ENCODE data around the gene ZNF160. TPM values are rescaled to one million over a fixed set of nuclear protein-coding genes. Genes with fewer than 3 reads are reported as not detected.
A peak's percentile ranks its signal among the peaks of the same experiment; 100 is the strongest.

Gene ZNF160
- total RNA-seq, 1 donor from 2014 or later, result 124 TPM

GRCh38 chr19:53094754-53095575 is 8.3 kb downstream of the ZNF160 start:
- Histone ChIP-seq H3K4me1 (no peaks in the 10 kb centered on the region), H3K27me3 (no peaks in the 10 kb centered on the region), H3K9me3 (no peaks in the 10 kb centered on the region), H3K36me3 (peaks cover 13 to 47% of the 10 kb centered on the region in 2 donors), H3K4me3 (no peak overlapping the region), H3K27ac (no peak overlapping the region)
- TF ChIP-seq CTCF (IDR thresholded peaks at IDR 0.05), result no peak
- intact Hi-C loops (cut with DNase I), result no loop called here
- no peak for DNase-seq (ENCODE audit: low spot score in 2 of 2)

- no peak for DNase-seq (ENCODE audit: low spot score in 2 of 2)
- intact Hi-C loops (cut with DNase I), result no loop called here
- Histone ChIP-seq H3K4me3 (no peak overlapping the region), H3K4me1 (no peaks in the 10 kb centered on the region), H3K27ac (no peak overlapping the region), H3K27me3 (no peaks in the 10 kb centered on the region), H3K9me3 (no peaks in the 10 kb centered on the region), H3K36me3 (peaks cover 18 to 55% of the 10 kb centered on the region in 2 donors)
- TF ChIP-seq CTCF (IDR thresholded peaks at IDR 0.05), result no peak
Observed at GRCh38 chr19:53092723-53093122, 10.5 kb downstream of the ZNF160 start.

DNA sequence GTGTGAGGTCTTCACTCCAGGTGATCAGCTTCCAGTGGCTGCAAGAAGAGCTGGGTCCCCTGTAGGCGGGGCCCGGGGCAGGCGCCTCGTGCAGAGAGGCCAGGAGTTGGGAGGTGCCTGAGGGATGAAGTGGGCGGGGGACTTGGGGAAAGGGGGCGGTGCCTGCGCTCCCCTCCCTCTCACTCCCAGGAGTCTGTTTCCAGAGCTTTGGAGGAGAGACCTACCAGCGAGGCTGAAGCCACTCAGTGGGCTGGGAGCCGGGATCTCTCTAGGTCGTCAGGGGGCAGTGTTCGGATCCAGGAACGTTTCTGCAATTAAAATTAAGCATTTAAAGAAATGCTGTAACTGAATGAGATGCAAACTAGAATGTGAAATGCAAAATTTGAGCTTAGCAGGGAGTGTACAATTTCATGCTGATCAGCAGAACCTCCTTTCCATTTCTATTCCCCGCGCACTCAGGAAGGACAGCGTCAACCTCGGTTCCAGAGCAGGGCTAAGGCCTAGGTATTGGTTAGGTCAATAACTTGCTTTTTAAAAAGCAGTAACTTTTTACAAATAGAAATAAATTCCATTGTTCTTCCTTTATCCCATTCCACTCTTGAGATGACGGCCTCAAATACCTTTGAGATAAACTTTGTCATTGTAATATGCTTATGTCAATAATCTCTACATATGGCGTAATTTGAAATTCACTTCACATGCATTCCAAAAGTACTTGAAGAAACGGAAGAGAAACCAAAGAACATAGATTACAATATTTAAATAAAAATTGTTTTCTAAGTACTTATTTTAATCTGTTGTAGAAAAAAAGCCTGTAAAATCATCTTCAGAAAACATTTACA is 11.6 kb downstream of the ZNF160 start:
- Histone ChIP-seq H3K36me3 (peaks cover 24 to 60% of the 10 kb centered on the region in 2 donors), H3K9me3 (no peaks in the 10 kb centered on the region), H3K27ac (no peak overlapping the region), H3K27me3 (no peaks in the 10 kb centered on the region), H3K4me3 (no peak overlapping the region), H3K4me1 (no peaks in the 10 kb centered on the region)
- intact Hi-C loops (cut with DNase I), result no loop called here
- TF ChIP-seq CTCF (IDR thresholded peaks at IDR 0.05), result no peak
- DNase-seq (ENCODE audit: low spot score in 2 of 2), result no peak

DNA sequence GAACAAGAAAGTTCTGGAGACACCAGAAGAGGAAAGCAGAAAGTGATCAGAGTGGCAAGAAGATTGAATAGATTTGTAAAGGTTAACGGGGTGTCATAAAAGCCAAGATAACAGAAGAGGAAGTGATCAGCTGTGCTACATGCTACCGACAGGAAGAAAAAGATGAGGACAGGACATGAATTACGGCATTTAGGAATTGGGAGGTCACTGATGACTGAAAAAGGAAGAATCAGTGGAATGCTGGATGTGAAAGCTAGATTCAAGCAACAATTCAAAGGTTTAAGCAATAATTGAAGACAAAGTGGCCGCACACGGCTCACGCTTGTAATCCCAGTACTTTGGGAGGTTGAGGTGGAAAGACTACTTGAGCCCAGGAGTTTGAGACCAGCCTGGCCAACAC is 15.1 kb downstream of the ZNF160 start:
- no peaks in the 10 kb centered on the region for H3K4me1 ChIP-seq
- TF ChIP-seq CTCF (IDR thresholded peaks at IDR 0.05), result no peak
- H3K9me3 ChIP-seq, result no peaks in the 10 kb centered on the region
- intact Hi-C loops (cut with DNase I), result no loop called here
- H3K27ac ChIP-seq, result peak overlapping the region in 1 of 2 donors; percentile 18
- no peak for DNase-seq (ENCODE audit: low spot score in 2 of 2)
- H3K4me3 ChIP-seq, result no peak overlapping the region
- H3K27me3 ChIP-seq, result no peaks in the 10 kb centered on the region
- H3K36me3 ChIP-seq, result peaks cover 59 to 90% of the 10 kb centered on the region in 2 donors

DNA sequence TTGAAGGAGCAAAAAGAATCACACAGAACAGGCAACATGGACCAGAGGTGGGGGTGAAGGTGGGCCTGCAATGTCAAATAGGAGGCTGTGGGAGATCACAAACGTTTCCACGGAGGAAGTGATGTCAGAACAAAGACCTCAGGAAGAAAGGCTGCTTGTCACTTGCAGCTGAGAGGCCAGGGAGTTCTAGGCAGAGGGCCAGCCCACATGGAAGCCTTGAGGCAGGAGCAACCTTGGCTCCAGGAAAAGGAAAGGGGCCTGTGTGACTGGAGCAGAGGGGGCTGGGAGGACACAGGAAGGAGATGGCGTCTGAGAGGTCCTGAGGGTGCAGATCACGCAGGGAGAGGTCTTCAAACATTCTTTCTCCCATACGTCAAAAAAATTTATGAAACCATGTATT is 16.3 kb downstream of the ZNF160 start:
- TF ChIP-seq CTCF (IDR thresholded peaks at IDR 0.05), result no peak
- DNase-seq (ENCODE audit: low spot score in 2 of 2), result no peak
- no peaks in the 10 kb centered on the region for H3K9me3 ChIP-seq
- peaks cover 63 to 95% of the 10 kb centered on the region in 2 donors for H3K36me3 ChIP-seq
- H3K4me1 ChIP-seq, result no peaks in the 10 kb centered on the region
- no peak overlapping the region for H3K27ac ChIP-seq
- intact Hi-C loops (cut with DNase I), result no loop called here
- no peaks in the 10 kb centered on the region for H3K27me3 ChIP-seq
- no peak overlapping the region for H3K4me3 ChIP-seq
